HCT116 (cell line): ENCODE data around the gene MYBPH. TPM values are rescaled to one million over a fixed set of nuclear protein-coding genes. Genes with fewer than 3 reads are reported as not detected.

Source experiments
- ATAC-seq: fragments of 200-7000 bp; cut with Tn5 transposase; 2 replicates; pipeline ENCODE4 v1.9.1; 2020; ENCODE audit warnings: mild to moderate bottlenecking, moderate library complexity
- BruUV-seq: library from RNA; stranded (reverse); fragments of 400-500 nt; replicated peaks from 2 replicates; lab custom pipeline; 2021; lab: Mats Ljungman, UMichigan
- CTCF ChIA-PET: fragments of 300-600 bp; sonication (Branson Sonifier 250); formaldehyde crosslinking; loops from one replicate; lab custom pipeline; 2021; ENCODE audit warnings: antibody characterized with exemption; lab: Charles Lee
- POLR2A ChIA-PET: fragments of 300-600, 350-600 bp; sonication (Branson Sonifier 250); formaldehyde crosslinking; loops from one replicate; lab custom pipeline; 2021; ENCODE audit warnings: antibody characterized with exemption; lab: Charles Lee
- RAD21 ChIA-PET, 2 experiments: fragments of 300-600 bp; sonication (Branson Sonifier 250); formaldehyde crosslinking; loops; one replicate each; lab custom pipeline; 2023; ENCODE audit warnings: low total read pairs in 2 of 2; ENCODE audit not compliant: uncharacterized antibody in 2 of 2, unreplicated experiment in 2 of 2, low non-redundant PET in 1 of 2; lab: Charles Lee
- DNase-seq: peaks from one replicate; pipeline ENCODE4 v3.0.0-alpha.2; 2010; ENCODE audit warnings: low read depth, low spot score
- H2AFZ ChIP-seq: fragments of 200-600 bp; shearing (Covaris generic), sonication (generic); 2 replicates; pipeline ENCODE4 v1.6.1; 2017; ENCODE audit warnings: low read depth, mixed run types, mixed read lengths, antibody characterized with exemption, low read length; ENCODE audit not compliant: poor library complexity, severe bottlenecking
- H3K27ac ChIP-seq: 2 replicates; pipeline ENCODE4 v1.5.1; 2012; ENCODE audit warnings: low read depth, low read length
- H3K27me3 ChIP-seq: fragments of 200-600 bp; sonication (generic); 2 replicates; pipeline ENCODE4 v1.6.1; 2016; ENCODE audit warnings: mixed run types, low read length, mixed read lengths; ENCODE audit not compliant: insufficient read depth
- H3K36me3 ChIP-seq, 2 experiments: fragments of 200-500 bp in 1 of 2; fragments of 200-600 bp in 1 of 2; sonication (Bioruptor generic) in 1 of 2; sonication (generic) in 1 of 2; 2 replicates each; pipeline versions ENCODE4 v1.5.1 to v1.6.1; 2014 to 2016; ENCODE audit warnings: low read length in 2 of 2, inconsistent platforms in 1 of 2, mixed read lengths in 1 of 2, mixed run types in 1 of 2; ENCODE audit not compliant: insufficient read depth in 2 of 2, control insufficient read depth in 1 of 2
- H3K4me1 ChIP-seq, 2 experiments: fragments of 200-600 bp in 1 of 2; sonication (generic) in 1 of 2; 2 replicates each; pipeline versions ENCODE4 v1.5.1 to v1.6.1; 2012 to 2017; ENCODE audit warnings: low read length in 2 of 2, inconsistent platforms in 1 of 2, mild to moderate bottlenecking in 1 of 2, mixed read lengths in 1 of 2, mixed run types in 1 of 2, moderate library complexity in 1 of 2; ENCODE audit not compliant: insufficient read depth in 2 of 2, control insufficient read depth in 1 of 2
- H3K4me2 ChIP-seq: fragments of 200-600 bp; sonication (generic); 2 replicates; pipeline ENCODE4 v1.6.1; 2017; ENCODE audit warnings: mixed run types, low read length, mixed read lengths
- H3K4me3 ChIP-seq, 2 experiments: fragments of 200-600 bp in 1 of 2; sonication (generic) in 1 of 2; replicated peaks in 1 of 2; 2 replicates each; pipeline ENCODE4 v1.5.1; 2011 to 2016; ENCODE audit warnings: low read length in 2 of 2, control low read depth in 1 of 2, low read depth in 1 of 2, mild to moderate bottlenecking in 1 of 2, mixed read lengths in 1 of 2, mixed run types in 1 of 2
- H3K79me2 ChIP-seq: fragments of 200-600 bp; sonication (generic); 2 replicates; pipeline ENCODE4 v1.6.1; 2017; ENCODE audit warnings: mild to moderate bottlenecking, mixed run types, low read length, moderate library complexity, mixed read lengths; ENCODE audit not compliant: insufficient read depth
- H3K9ac ChIP-seq: fragments of 200-600 bp; sonication (generic); 2 replicates; pipeline ENCODE4 v1.6.1; 2016; ENCODE audit warnings: low read length, mixed read lengths
- H3K9me2 ChIP-seq: fragments of 200-600 bp; sonication (generic), shearing (Covaris generic); 2 replicates; pipeline ENCODE4 v1.6.1; 2017; ENCODE audit warnings: mixed run types, mild to moderate bottlenecking, moderate library complexity; ENCODE audit not compliant: insufficient read depth
- H3K9me3 ChIP-seq, 2 experiments: fragments of 200-500 bp in 1 of 2; fragments of 200-600 bp in 1 of 2; sonication (Bioruptor generic) in 1 of 2; sonication (generic) in 1 of 2; 2 replicates each; pipeline ENCODE4 v1.6.1; 2014 to 2017; ENCODE audit warnings: low read length in 2 of 2, mixed read lengths in 2 of 2, inconsistent platforms in 1 of 2, low read depth in 1 of 2, mild to moderate bottlenecking in 1 of 2, mixed run types in 1 of 2, moderate library complexity in 1 of 2; ENCODE audit not compliant: control insufficient read depth in 1 of 2, insufficient read depth in 1 of 2
- H4K20me1 ChIP-seq: fragments of 200-600 bp; sonication (generic), shearing (Covaris generic); 2 replicates; pipeline ENCODE4 v1.6.1; 2017; ENCODE audit warnings: mixed run types, mild to moderate bottlenecking, moderate library complexity; ENCODE audit not compliant: insufficient read depth
- CTCF ChIP-seq, 3 experiments: fragments of 200-600 bp in 1 of 3; sonication (generic) in 1 of 3; IDR thresholded peaks in 2 of 3; conservative IDR thresholded peaks in 1 of 3; 2 replicates each; pipeline ENCODE4 v1.5.1; 2012 to 2017; ENCODE audit warnings: low read depth in 2 of 3, low read length in 2 of 3, antibody characterized with exemption in 1 of 3, borderline replicate concordance in 1 of 3, control low read depth in 1 of 3, mild to moderate bottlenecking in 1 of 3, mixed read lengths in 1 of 3, mixed run types in 1 of 3, moderate library complexity in 1 of 3; ENCODE audit not compliant: insufficient read depth in 1 of 3
- EGR1 ChIP-seq: IDR thresholded peaks from 2 replicates; pipeline ENCODE4 v1.6.1; 2012; ENCODE audit warnings: low read depth
- JUND ChIP-seq: IDR thresholded peaks from 2 replicates; pipeline ENCODE4 v1.6.1; 2012
- SRF ChIP-seq: IDR thresholded peaks from 2 replicates; pipeline ENCODE4 v1.6.1; 2012; ENCODE audit warnings: low read depth
- TCF7L2 ChIP-seq: IDR thresholded peaks from 2 replicates; pipeline ENCODE4 v1.7.0; 2011; ENCODE audit warnings: borderline replicate concordance, inconsistent platforms; ENCODE audit not compliant: insufficient read depth, insufficient read length; ENCODE audit errors: extremely low read depth
- intact Hi-C: fragments of 100-400 bp; cut with micrococcal nuclease; formaldehyde crosslinking; loops from 2 replicates; pipeline ENCODE4 v1.10.0; 2022
- total RNA-seq: library from RNA; stranded (reverse); gene quantifications from one replicate; pipeline ENCODE4 v1.2.1, GENCODE V29; 2021; ENCODE audit not compliant: unreplicated experiment

The MYBPH gene
- total RNA-seq, 1 experiment from 2014 or later = 0.22 TPM

DNA sequence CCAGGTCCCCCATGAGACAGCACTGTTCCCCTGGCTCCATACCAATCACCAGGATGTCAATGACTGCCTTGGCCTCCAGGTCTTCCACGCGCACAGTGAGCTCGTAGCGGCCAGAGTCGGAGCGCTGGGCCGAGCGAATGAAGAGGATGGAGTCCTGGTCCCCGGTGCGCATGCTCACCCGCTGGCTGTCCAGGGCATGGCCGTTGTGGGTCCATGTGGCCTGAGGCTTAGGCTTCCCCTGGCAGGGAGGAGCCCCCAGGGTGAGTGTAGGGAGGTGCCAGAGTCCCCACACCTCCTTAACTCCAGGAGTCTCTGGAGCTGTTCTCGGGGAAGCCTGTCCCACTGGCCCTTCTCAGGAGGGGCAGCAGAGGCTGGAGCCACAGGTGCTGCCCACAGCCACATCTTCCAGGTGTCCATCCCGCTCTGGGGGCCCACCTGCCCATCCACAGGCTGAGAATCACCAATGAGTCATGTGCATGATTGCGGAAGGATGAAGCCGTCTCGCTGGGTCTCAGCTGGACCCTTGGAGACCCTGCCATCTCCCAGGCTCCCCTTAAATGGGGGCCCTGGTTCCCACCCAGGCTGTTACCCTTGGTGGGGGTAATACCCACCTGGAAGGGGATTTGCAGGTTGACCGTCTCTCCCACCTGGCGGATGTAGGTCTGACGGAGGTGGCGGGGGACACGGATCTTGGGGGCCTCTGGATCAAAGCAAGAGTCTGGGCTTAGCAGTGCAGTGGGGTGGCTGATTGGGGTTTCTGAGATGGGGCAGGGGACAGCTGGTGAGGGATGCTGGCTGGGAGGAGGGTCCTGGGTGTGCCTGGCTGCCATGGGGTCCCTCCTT lies 4.1 kb downstream of the MYBPH start:
- Histone ChIP-seq H3K27ac (no peak overlapping the region), H3K36me3 (no peaks in the 10 kb centered on the region), H3K79me2 (no peaks in the 10 kb centered on the region), H4K20me1 (no peaks in the 10 kb centered on the region), H3K9ac (no peak overlapping the region), H3K9me3 (no peaks in the 10 kb centered on the region), H3K27me3 (no peaks in the 10 kb centered on the region), H3K4me3 (no peak overlapping the region), H3K9me2 (no peaks in the 10 kb centered on the region), H2AFZ (no peak overlapping the region), H3K4me1 (peaks cover 14 to 67% of the 10 kb centered on the region in 2 experiments; a peak in 3 of 4 replicates), H3K4me2 (no peak overlapping the region)
- RAD21 ChIA-PET = interaction anchor here (1.0 to 2.4 kb wide), 5 partner anchors 45 to 132 kb away, joined by 4 to 9 read pairs (median 6); no protein-coding TSS in a partner anchor
- intact Hi-C loops = loop anchor here (1.0 kb wide), 2 partner anchors 53 to 131 kb away; no protein-coding TSS in a partner anchor
- ATAC-seq (no peak), DNase-seq (no peak)
- POLR2A ChIA-PET = no interaction called here
- CTCF ChIA-PET = interaction anchor here (0.7 to 4.3 kb wide), 14 partner anchors 10 to 138 kb away, joined by 3 to 43 read pairs (median 6); partner anchors contain the start of gene ADORA1
- no peak for TF ChIP-seq SRF
- no TSS peak for BruUV-seq

- Histone ChIP-seq H3K4me3 (no peak overlapping the region), H3K27ac (no peak overlapping the region)
- TF ChIP-seq JUND = no peak
- no peak for TF ChIP-seq EGR1
- no peak for TF ChIP-seq TCF7L2
- TF ChIP-seq CTCF (IDR thresholded peaks at IDR 0.05 in 2 of 3, conservative IDR thresholded peaks at IDR 0.05 in 1 of 3; ENCODE audit: borderline replicate concordance in 1 of 3, insufficient read depth in 1 of 3, low read depth in 2 of 3, low read length in 2 of 3) = no peak
- TF ChIP-seq SRF = no peak
- TF ChIP-seq, all 23 proteins: peak for 0
- Histone ChIP-seq H3K4me2 (no peak overlapping the region; the same call in 1 of the 2 replicates), H4K20me1 (no peaks in the 10 kb centered on the region), H3K36me3 (no peaks in the 10 kb centered on the region), H3K27me3 (no peaks in the 10 kb centered on the region), H3K4me1 (peaks cover 14 to 64% of the 10 kb centered on the region in 2 experiments; a peak in 3 of 4 replicates), H3K9me3 (no peaks in the 10 kb centered on the region), H3K79me2 (no peaks in the 10 kb centered on the region), H3K9ac (no peak overlapping the region), H2AFZ (no peak overlapping the region), H3K9me2 (no peaks in the 10 kb centered on the region)
- no peak for ATAC-seq
- RAD21 ChIA-PET = no interaction called here
- DNase-seq = no peak
- BruUV-seq = no TSS peak
- intact Hi-C loops = no loop called here
- POLR2A ChIA-PET = no interaction called here
- CTCF ChIA-PET = interaction anchor here (0.6 to 4.3 kb wide), 4 partner anchors 23 to 131 kb away, joined by 3 to 43 read pairs (median 24); no protein-coding TSS in a partner anchor
Measured at GRCh38 chr1:203170625-203171330, 4.8 kb downstream of the MYBPH start.
